Hepatocyte (in vitro differentiated cells): ENCODE results near the gene NF2. TPM values are rescaled to one million over a fixed set of nuclear protein-coding genes. Genes with fewer than 3 reads are reported as not detected.

ENCODE experiments used
- DNase-seq: peaks from one replicate; pipeline ENCODE4 v3.0.0-alpha.2; 2016; ENCODE audit warnings: low spot score
- H2AFZ ChIP-seq: fragments of 200-600 bp; sonication (generic); 2 replicates; pipeline ENCODE4 v1.6.0; 2016; ENCODE audit warnings: antibody characterized with exemption, mild to moderate bottlenecking
- H3K27ac ChIP-seq: fragments of 200-600 bp; sonication (generic); 2 replicates; pipeline ENCODE4 v1.5.1; 2016; ENCODE audit warnings: mild to moderate bottlenecking
- H3K27me3 ChIP-seq: fragments of 200-600 bp; sonication (generic); 2 replicates; pipeline ENCODE4 v1.6.1; 2016
- H3K36me3 ChIP-seq: fragments of 200-600 bp; sonication (generic); replicated peaks from 2 replicates; pipeline ENCODE4 v1.5.1; 2016; ENCODE audit warnings: low read depth; ENCODE audit not compliant: insufficient read depth
- H3K4me1 ChIP-seq: fragments of 200-600 bp; sonication (generic); 2 replicates; pipeline ENCODE4 v1.5.1; 2016; ENCODE audit warnings: mild to moderate bottlenecking, moderate library complexity; ENCODE audit not compliant: insufficient read depth
- H3K4me2 ChIP-seq: fragments of 200-600 bp; sonication (generic); 2 replicates; pipeline ENCODE4 v1.6.0; 2016
- H3K4me3 ChIP-seq: fragments of 200-600 bp; sonication (generic); 2 replicates; pipeline ENCODE4 v1.5.1; 2016; ENCODE audit warnings: mild to moderate bottlenecking
- H3K79me2 ChIP-seq: fragments of 200-600 bp; sonication (generic); 2 replicates; pipeline ENCODE4 v1.6.0; 2017; ENCODE audit warnings: mild to moderate bottlenecking
- H3K9me2 ChIP-seq: fragments of 200-600 bp; sonication (generic); replicated peaks from 2 replicates; pipeline ENCODE4 v1.6.0; 2017; ENCODE audit warnings: mild to moderate bottlenecking; ENCODE audit not compliant: insufficient read depth
- H3K9me3 ChIP-seq: fragments of 200-600 bp; sonication (generic); 2 replicates; pipeline ENCODE4 v1.5.1; 2016; ENCODE audit warnings: low read depth, mild to moderate bottlenecking
- H4K20me1 ChIP-seq: fragments of 200-600 bp; sonication (generic); 2 replicates; pipeline ENCODE4 v1.6.0; 2016; ENCODE audit warnings: mild to moderate bottlenecking; ENCODE audit not compliant: insufficient read depth, poor library complexity, severe bottlenecking
- CTCF ChIP-seq: fragments of 200-600 bp; sonication (generic); IDR thresholded peaks from 2 replicates; pipeline ENCODE4 v1.5.1; 2016; ENCODE audit warnings: antibody characterized with exemption, mild to moderate bottlenecking; ENCODE audit not compliant: poor library complexity
- EZH2 ChIP-seq: fragments of 200-600 bp; sonication (generic); IDR thresholded peaks from 2 replicates; pipeline ENCODE4 v1.6.1; 2016; ENCODE audit warnings: antibody characterized with exemption, mild to moderate bottlenecking, borderline replicate concordance
- EZH2phosphoT487 ChIP-seq: fragments of 200-600 bp; sonication (generic); IDR thresholded peaks from one replicate; pipeline ENCODE4 v1.6.1; 2018; ENCODE audit warnings: antibody characterized with exemption, mild to moderate bottlenecking, low read depth, moderate library complexity; ENCODE audit not compliant: unreplicated experiment, severe bottlenecking
- WGBS: methylation state at CpG from one replicate; pipeline ENCODE4 v1.1.6; 2016; ENCODE audit warnings: low lambda C conversion rate; ENCODE audit errors: missing lambda C conversion rate; 5-methylcytosine and 5-hydroxymethylcytosine counted together
- polyA plus RNA-seq: library from polyadenylated mRNA; unstranded; fragments of >200 nt; fragmentation: Nextera tagmentation; extraction: Ambion mirVana; gene quantifications from 2 replicates; pipeline ENCODE4 v1.2.1, GENCODE V29; 2016
- total RNA-seq: library from RNA; depleted of rRNA; stranded (reverse); fragments of >200 nt; gene quantifications from 2 replicates; pipeline ENCODE4 v1.2.3, GENCODE V29; 2014

Gene NF2
- total and polyA plus RNA-seq, 2 experiments from 2014 or later: 18.5 to 30.7 TPM

- peak overlapping the region; percentile 65 for H3K27ac ChIP-seq
Measured at GRCh38 chr22:29641042-29641699, 37.7 kb downstream of the NF2 start.

GRCh38 chr22:29641700-29642330 is 38.4 kb downstream of the NF2 start:
- Histone ChIP-seq H4K20me1 (no peaks in the 10 kb centered on the region), H3K27me3 (no peaks in the 10 kb centered on the region), H3K4me2 (peak overlapping the region; percentile 24), H3K36me3 (no peaks in the 10 kb centered on the region), H2AFZ (no peak overlapping the region), H3K4me1 (peaks cover 17% of the 10 kb centered on the region), H3K9me2 (no peaks in the 10 kb centered on the region), H3K9me3 (no peaks in the 10 kb centered on the region), H3K4me3 (no peak overlapping the region), H3K27ac (peak overlapping the region; percentile 65), H3K79me2 (peaks cover 6% of the 10 kb centered on the region)
- TF ChIP-seq CTCF (no peak), EZH2phosphoT487 (no peak), EZH2 (no peak)
- no peak for DNase-seq
- 61% methylated on average over 10 of the region's 10 CpGs for WGBS

More at GRCh38 chr22:29641042-29641699, 37.7 kb downstream of the NF2 start:
- Histone ChIP-seq H3K4me2 (peak overlapping the region; percentile 24), H3K4me1 (peaks cover 17% of the 10 kb centered on the region), H3K79me2 (peaks cover 12% of the 10 kb centered on the region), H3K4me3 (no peak overlapping the region), H3K9me2 (no peaks in the 10 kb centered on the region), H3K9me3 (no peaks in the 10 kb centered on the region), H2AFZ (no peak overlapping the region), H3K36me3 (no peaks in the 10 kb centered on the region), H4K20me1 (no peaks in the 10 kb centered on the region), H3K27me3 (no peaks in the 10 kb centered on the region)
- peak; percentile 44 for DNase-seq
- no peak for TF ChIP-seq EZH2
- TF ChIP-seq EZH2phosphoT487: no peak
- no peak for TF ChIP-seq CTCF
- 65% methylated on average over 8 of the region's 8 CpGs for WGBS

GRCh38 chr22:29642694-29643093 is 39.3 kb downstream of the NF2 start:
- Histone ChIP-seq H3K36me3 (no peaks in the 10 kb centered on the region), H3K4me2 (no peak overlapping the region), H3K4me3 (no peak overlapping the region), H3K4me1 (peaks cover 17% of the 10 kb centered on the region), H4K20me1 (no peaks in the 10 kb centered on the region), H3K27ac (no peak overlapping the region), H2AFZ (no peak overlapping the region), H3K9me2 (no peaks in the 10 kb centered on the region), H3K79me2 (peaks cover 3% of the 10 kb centered on the region), H3K9me3 (no peaks in the 10 kb centered on the region), H3K27me3 (no peaks in the 10 kb centered on the region)
- TF ChIP-seq CTCF: no peak
- WGBS: 95% methylated on average over 4 of the region's 4 CpGs
- DNase-seq: no peak
